ENCODE measurements around the gene COL8A2. TPM values are rescaled to one million over a fixed set of nuclear protein-coding genes. Genes with fewer than 3 reads are reported as not detected.

COL8A2 gene
- polyA plus RNA-seq (2013, experiment 1 of 2), result 0.60 TPM
- polyA plus RNA-seq (2013, experiment 2 of 2), result 1.2 TPM

GRCh38 chr1:36125129-36125991 lies at the start of gene COL8A2:
COL8A2 (minus strand) TSS chr1:36125222; CDS start chr1:36100242, 24,980 bp downstream.
- Histone ChIP-seq H3K9me3 (ENCODE audit: insufficient read depth, low read depth, low read length) (no peaks in the 10 kb centered on the region), H3K9ac (ENCODE audit: low read depth, low read length) (no peak within 1 kb of the TSS), H3K4me1 (ENCODE audit: insufficient read depth, low read length) (no peaks in the 10 kb centered on the region), H3K27ac (ENCODE audit: low read depth, low read length) (no peak within 1 kb of the TSS), H3K27me3 (ENCODE audit: insufficient read depth, low read length) (peaks cover 42% of the 10 kb centered on the region), H3K4me3 (ENCODE audit: low read length) (peak within 1 kb of the TSS; percentile 46), H3K36me3 (ENCODE audit: insufficient read depth, low read length) (no peaks in the 10 kb centered on the region)
- WGBS, result 15% methylated on average over 77 of the region's 77 CpGs

GRCh38 chr1:36174713-36175112 lies 49.7 kb upstream of the COL8A2 start:
- no peak overlapping the region for H3K4me3 ChIP-seq (ENCODE audit: low read length)
- WGBS, result 80% methylated on average over 11 of the region's 11 CpGs
- peak overlapping the region; percentile 5; the same call in 1 of the 2 replicates for H3K9ac ChIP-seq (ENCODE audit: low read depth, low read length)
- H3K9me3 ChIP-seq (ENCODE audit: insufficient read depth, low read depth, low read length), result no peaks in the 10 kb centered on the region
- H3K4me1 ChIP-seq (ENCODE audit: insufficient read depth, low read length), result peaks cover 14% of the 10 kb centered on the region; the same call in 1 of the 2 replicates
- H3K27ac ChIP-seq (ENCODE audit: low read depth, low read length), result no peak overlapping the region
- peaks cover 48% of the 10 kb centered on the region for H3K36me3 ChIP-seq (ENCODE audit: insufficient read depth, low read length)
- no peaks in the 10 kb centered on the region for H3K27me3 ChIP-seq (ENCODE audit: insufficient read depth, low read length)

GRCh38 chr1:36172983-36173382 lies 48.0 kb upstream of the COL8A2 start:
- Histone ChIP-seq H3K4me1 (ENCODE audit: insufficient read depth, low read length) (peaks cover 10% of the 10 kb centered on the region; the same call in 1 of the 2 replicates), H3K27me3 (ENCODE audit: insufficient read depth, low read length) (no peaks in the 10 kb centered on the region), H3K36me3 (ENCODE audit: insufficient read depth, low read length) (peaks cover 43% of the 10 kb centered on the region), H3K4me3 (ENCODE audit: low read length) (no peak overlapping the region), H3K9me3 (ENCODE audit: insufficient read depth, low read depth, low read length) (no peaks in the 10 kb centered on the region), H3K27ac (ENCODE audit: low read depth, low read length) (no peak overlapping the region), H3K9ac (ENCODE audit: low read depth, low read length) (no peak overlapping the region)
- 87% methylated on average over 2 of the region's 2 CpGs for WGBS

- no peak overlapping the region for H3K9ac ChIP-seq (ENCODE audit: low read depth, low read length)
- H3K27ac ChIP-seq (ENCODE audit: low read depth, low read length), result no peak overlapping the region
- WGBS, result 97% methylated on average over 21 of the region's 21 CpGs
- no peaks in the 10 kb centered on the region for H3K27me3 ChIP-seq (ENCODE audit: insufficient read depth, low read length)
- H3K4me3 ChIP-seq (ENCODE audit: low read length), result no peak overlapping the region
- H3K9me3 ChIP-seq (ENCODE audit: insufficient read depth, low read depth, low read length), result no peaks in the 10 kb centered on the region
- H3K4me1 ChIP-seq (ENCODE audit: insufficient read depth, low read length), result peaks cover 7% of the 10 kb centered on the region; the same call in 1 of the 2 replicates
- peaks cover 44% of the 10 kb centered on the region for H3K36me3 ChIP-seq (ENCODE audit: insufficient read depth, low read length)
Measured at GRCh38 chr1:36172017-36172747, 47.2 kb upstream of the COL8A2 start.

GRCh38 chr1:36170643-36171412 lies 45.8 kb upstream of the COL8A2 start:
- no peaks in the 10 kb centered on the region for H3K9me3 ChIP-seq (ENCODE audit: insufficient read depth, low read depth, low read length)
- peaks cover 3% of the 10 kb centered on the region; the same call in 1 of the 2 replicates for H3K4me1 ChIP-seq (ENCODE audit: insufficient read depth, low read length)
- H3K9ac ChIP-seq (ENCODE audit: low read depth, low read length), result no peak overlapping the region
- H3K36me3 ChIP-seq (ENCODE audit: insufficient read depth, low read length), result peaks cover 40% of the 10 kb centered on the region
- no peaks in the 10 kb centered on the region for H3K27me3 ChIP-seq (ENCODE audit: insufficient read depth, low read length)
- no peak overlapping the region for H3K27ac ChIP-seq (ENCODE audit: low read depth, low read length)
- no peak overlapping the region for H3K4me3 ChIP-seq (ENCODE audit: low read length)
- 94% methylated on average over 12 of the region's 12 CpGs for WGBS

GRCh38 chr1:36168514-36168913 lies 43.5 kb upstream of the COL8A2 start:
- H3K9me3 ChIP-seq (ENCODE audit: insufficient read depth, low read depth, low read length), result no peaks in the 10 kb centered on the region
- H3K4me1 ChIP-seq (ENCODE audit: insufficient read depth, low read length), result no peaks in the 10 kb centered on the region
- no peak overlapping the region for H3K4me3 ChIP-seq (ENCODE audit: low read length)
- peaks cover 26% of the 10 kb centered on the region for H3K36me3 ChIP-seq (ENCODE audit: insufficient read depth, low read length)
- no peak overlapping the region for H3K27ac ChIP-seq (ENCODE audit: low read depth, low read length)
- no peaks in the 10 kb centered on the region for H3K27me3 ChIP-seq (ENCODE audit: insufficient read depth, low read length)
- WGBS, result 87% methylated on average over 2 of the region's 3 CpGs
- H3K9ac ChIP-seq (ENCODE audit: low read depth, low read length), result no peak overlapping the region

- Histone ChIP-seq H3K27ac (ENCODE audit: low read depth, low read length) (no peak overlapping the region), H3K9me3 (ENCODE audit: insufficient read depth, low read depth, low read length) (no peaks in the 10 kb centered on the region), H3K36me3 (ENCODE audit: insufficient read depth, low read length) (peaks cover 13% of the 10 kb centered on the region), H3K4me1 (ENCODE audit: insufficient read depth, low read length) (no peaks in the 10 kb centered on the region), H3K4me3 (ENCODE audit: low read length) (no peak overlapping the region), H3K27me3 (ENCODE audit: insufficient read depth, low read length) (no peaks in the 10 kb centered on the region), H3K9ac (ENCODE audit: low read depth, low read length) (no peak overlapping the region)
- WGBS, result 93% methylated on average over 15 of the region's 15 CpGs
Measured at GRCh38 chr1:36166938-36167905, 42.2 kb upstream of the COL8A2 start.

- H3K4me1 ChIP-seq (ENCODE audit: insufficient read depth, low read length), result peaks cover 9% of the 10 kb centered on the region
- H3K4me3 ChIP-seq (ENCODE audit: low read length), result no peak overlapping the region
- no peaks in the 10 kb centered on the region for H3K9me3 ChIP-seq (ENCODE audit: insufficient read depth, low read depth, low read length)
- 70% methylated on average over 4 of the region's 4 CpGs for WGBS
- peaks cover 4% of the 10 kb centered on the region; the same call in 1 of the 2 replicates for H3K36me3 ChIP-seq (ENCODE audit: insufficient read depth, low read length)
- H3K9ac ChIP-seq (ENCODE audit: low read depth, low read length), result no peak overlapping the region
- no peaks in the 10 kb centered on the region for H3K27me3 ChIP-seq (ENCODE audit: insufficient read depth, low read length)
- H3K27ac ChIP-seq (ENCODE audit: low read depth, low read length), result no peak overlapping the region
Measured at GRCh38 chr1:36166136-36166535, 41.1 kb upstream of the COL8A2 start.

GRCh38 chr1:36165145-36165544 lies 40.1 kb upstream of the COL8A2 start:
- Histone ChIP-seq H3K27me3 (ENCODE audit: insufficient read depth, low read length) (no peaks in the 10 kb centered on the region), H3K27ac (ENCODE audit: low read depth, low read length) (no peak overlapping the region), H3K4me3 (ENCODE audit: low read length) (no peak overlapping the region), H3K9ac (ENCODE audit: low read depth, low read length) (no peak overlapping the region), H3K4me1 (ENCODE audit: insufficient read depth, low read length) (peaks cover 17% of the 10 kb centered on the region), H3K9me3 (ENCODE audit: insufficient read depth, low read depth, low read length) (no peaks in the 10 kb centered on the region), H3K36me3 (ENCODE audit: insufficient read depth, low read length) (peaks cover 3% of the 10 kb centered on the region; the same call in 1 of the 2 replicates)
- WGBS, result 96% methylated on average over 1 of the region's 1 CpG

- H3K4me1 ChIP-seq (ENCODE audit: insufficient read depth, low read length), result peaks cover 17% of the 10 kb centered on the region
- H3K9me3 ChIP-seq (ENCODE audit: insufficient read depth, low read depth, low read length), result no peaks in the 10 kb centered on the region
- H3K27ac ChIP-seq (ENCODE audit: low read depth, low read length), result no peak overlapping the region
- H3K27me3 ChIP-seq (ENCODE audit: insufficient read depth, low read length), result no peaks in the 10 kb centered on the region
- H3K4me3 ChIP-seq (ENCODE audit: low read length), result no peak overlapping the region
- no peak overlapping the region for H3K9ac ChIP-seq (ENCODE audit: low read depth, low read length)
- 94% methylated on average over 2 of the region's 2 CpGs for WGBS
- peaks cover 3% of the 10 kb centered on the region; the same call in 1 of the 2 replicates for H3K36me3 ChIP-seq (ENCODE audit: insufficient read depth, low read length)
Measured at GRCh38 chr1:36164361-36164760, 39.3 kb upstream of the COL8A2 start.
